ENCODE data around the gene ZRANB3.
A peak's percentile ranks its signal among the peaks of the same experiment; 100 is the strongest.
"Not testable (repeated sequence)": the region's sequence is repeated elsewhere in the genome, so short reads cannot be mapped to it uniquely, and the experiment has no call there.

The ZRANB3 gene

GRCh38 chr2:135124924-135125886 is 405.8 kb downstream of the ZRANB3 start:
- peak; percentile 23 for DNase-seq (ENCODE audit: low read depth)

DNA sequence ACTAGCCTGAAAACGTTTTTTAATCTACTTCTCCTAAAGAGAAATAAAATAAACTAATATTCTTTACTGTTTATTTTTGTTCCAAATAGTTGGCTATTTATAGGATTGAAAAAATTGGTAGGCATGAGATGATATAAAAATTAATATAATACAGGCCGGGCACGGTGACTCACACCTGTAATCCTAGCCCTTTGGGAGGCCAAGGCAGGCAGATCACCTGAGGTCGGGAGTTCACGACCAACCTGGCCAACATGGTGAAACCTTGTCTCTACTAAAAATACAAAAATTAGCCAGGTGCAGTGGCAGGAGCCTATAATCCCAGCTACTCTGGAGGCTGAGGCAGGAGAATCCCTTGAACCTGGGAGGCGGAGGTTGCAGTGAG is 409.4 kb downstream of the ZRANB3 start:
- not testable (repeated sequence) for DNase-seq (ENCODE audit: low read depth)

DNA sequence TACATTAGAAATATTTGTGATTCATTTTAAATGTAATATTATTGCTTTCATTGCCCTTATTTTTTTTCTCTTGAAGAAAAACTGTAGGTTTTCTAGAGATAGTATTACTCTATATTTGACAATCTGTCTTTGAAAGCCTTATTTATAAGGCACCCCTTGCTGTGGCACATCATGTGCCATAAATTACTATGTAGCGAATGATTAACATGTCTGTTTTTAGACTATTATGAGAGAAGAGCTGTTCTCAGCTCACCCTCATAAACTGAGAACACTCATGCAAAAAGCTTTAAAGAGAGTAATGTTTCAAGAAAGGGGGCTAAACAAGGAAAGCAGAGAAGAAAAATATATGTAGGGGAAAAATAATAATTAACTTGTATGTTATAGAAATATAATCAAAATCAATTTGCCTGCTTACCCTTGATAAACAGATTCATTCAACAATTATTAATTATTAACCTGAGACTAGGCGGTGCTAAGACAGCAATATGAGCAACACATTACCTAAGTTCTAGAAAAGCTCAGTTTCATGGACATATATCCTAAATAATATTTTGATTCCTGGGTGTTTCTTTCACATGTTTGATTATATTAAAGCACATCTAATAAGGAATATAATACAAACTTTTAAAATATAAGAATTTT is 409.9 kb downstream of the ZRANB3 start:
- no peak for DNase-seq (ENCODE audit: low read depth)

GRCh38 chr2:135119582-135119981 is 411.4 kb downstream of the ZRANB3 start:
- no peak for DNase-seq (ENCODE audit: low read depth)

DNA sequence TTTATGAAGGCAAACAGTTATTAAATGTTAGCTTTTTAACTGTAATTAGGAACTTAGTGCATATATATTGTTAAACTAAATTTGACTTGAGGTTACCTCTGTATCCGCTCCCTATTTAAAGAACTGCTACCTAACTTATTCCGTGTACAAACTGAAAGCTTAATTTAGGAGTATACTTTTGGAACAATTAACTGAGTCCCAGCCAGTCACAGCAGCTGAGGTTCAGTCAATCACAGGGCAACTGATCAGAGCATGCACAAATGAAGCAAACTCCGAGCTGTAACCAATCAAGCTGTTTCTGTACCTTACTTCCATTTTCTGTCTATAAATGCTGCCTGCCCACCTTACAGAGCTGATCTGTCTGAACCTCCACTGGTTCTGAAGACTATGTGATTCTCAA is 417.7 kb downstream of the ZRANB3 start:
- DNase-seq (ENCODE audit: low read depth): no peak

DNA sequence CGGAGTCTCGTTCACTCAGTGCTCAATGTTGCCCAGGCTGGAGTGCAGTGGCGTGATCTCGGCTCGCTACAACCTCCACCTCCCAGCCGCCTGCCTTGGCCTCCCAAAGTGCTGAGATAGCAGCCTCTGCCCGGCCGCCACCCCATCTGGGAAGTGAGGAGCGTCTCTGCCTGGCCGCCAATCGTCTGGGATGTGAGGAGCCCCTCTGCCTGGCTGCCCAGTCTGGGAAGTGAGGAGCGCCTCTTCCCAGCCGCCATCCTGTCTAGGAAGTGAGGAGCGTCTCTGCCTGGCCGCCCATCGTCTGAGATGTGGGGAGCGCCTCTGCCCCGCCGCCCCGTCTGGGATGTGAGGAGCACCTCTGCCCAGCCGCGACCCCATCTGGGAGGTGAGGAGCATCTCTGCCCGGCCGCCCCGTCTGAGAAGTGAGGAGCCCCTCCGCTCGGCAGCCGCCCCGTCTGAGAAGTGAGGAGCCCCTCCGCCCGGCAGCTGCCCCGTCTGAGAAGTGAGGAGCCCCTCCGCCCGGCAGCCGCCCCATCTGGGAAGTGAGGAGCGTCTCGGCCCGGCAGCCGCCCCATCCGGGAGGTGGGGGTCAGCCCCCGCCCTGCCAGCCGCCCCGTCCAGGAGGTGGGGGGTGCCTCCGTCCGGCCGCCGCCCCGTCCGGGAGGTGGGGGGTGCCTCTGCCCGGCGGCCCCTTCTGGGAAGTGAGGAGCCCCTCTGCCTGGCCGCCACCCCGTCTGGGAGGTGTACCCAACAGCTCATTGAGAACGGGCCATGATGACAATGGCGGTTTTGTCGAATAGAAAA is 425.3 kb downstream of the ZRANB3 start:
- not testable (repeated sequence) for DNase-seq (ENCODE audit: low read depth)

GRCh38 chr2:135103843-135104242 is 427.2 kb downstream of the ZRANB3 start:
- DNase-seq (ENCODE audit: low read depth): no peak

- no peak for DNase-seq (ENCODE audit: low read depth)
Measured at GRCh38 chr2:135099802-135100483, 431.1 kb downstream of the ZRANB3 start.

DNA sequence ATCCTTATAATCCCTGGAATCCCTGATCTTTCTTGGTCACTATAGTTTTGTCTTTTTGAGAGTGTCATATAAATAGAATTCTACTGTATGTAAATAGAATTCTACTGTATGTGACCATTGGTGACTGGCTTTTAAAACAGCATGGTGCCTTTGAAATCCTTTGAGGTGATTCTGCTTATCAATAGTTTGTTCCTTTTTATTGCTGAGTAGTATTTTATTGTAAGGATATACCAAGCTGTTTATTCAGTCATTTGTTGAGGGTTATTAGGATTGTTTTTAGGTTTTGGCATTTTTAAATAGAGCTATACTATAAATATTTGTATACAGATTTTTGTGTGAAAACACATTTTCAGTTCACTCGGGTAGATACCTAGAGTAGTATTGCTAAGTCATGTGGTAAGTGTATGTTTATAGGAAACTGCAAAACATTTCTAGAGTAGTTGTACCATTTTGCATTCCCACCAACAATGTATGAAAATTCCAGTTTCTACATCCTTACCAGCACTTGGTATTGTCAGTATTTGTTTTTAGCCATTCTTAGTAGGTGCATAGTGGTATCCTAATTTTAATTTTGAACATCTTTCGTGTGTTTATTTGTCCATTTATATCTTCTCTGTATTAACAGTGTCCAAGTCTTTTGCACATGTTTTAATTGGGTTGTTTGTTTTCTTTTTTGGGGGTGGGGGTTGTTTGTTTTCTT is 433.3 kb downstream of the ZRANB3 start:
- DNase-seq (ENCODE audit: low read depth): no peak

DNA sequence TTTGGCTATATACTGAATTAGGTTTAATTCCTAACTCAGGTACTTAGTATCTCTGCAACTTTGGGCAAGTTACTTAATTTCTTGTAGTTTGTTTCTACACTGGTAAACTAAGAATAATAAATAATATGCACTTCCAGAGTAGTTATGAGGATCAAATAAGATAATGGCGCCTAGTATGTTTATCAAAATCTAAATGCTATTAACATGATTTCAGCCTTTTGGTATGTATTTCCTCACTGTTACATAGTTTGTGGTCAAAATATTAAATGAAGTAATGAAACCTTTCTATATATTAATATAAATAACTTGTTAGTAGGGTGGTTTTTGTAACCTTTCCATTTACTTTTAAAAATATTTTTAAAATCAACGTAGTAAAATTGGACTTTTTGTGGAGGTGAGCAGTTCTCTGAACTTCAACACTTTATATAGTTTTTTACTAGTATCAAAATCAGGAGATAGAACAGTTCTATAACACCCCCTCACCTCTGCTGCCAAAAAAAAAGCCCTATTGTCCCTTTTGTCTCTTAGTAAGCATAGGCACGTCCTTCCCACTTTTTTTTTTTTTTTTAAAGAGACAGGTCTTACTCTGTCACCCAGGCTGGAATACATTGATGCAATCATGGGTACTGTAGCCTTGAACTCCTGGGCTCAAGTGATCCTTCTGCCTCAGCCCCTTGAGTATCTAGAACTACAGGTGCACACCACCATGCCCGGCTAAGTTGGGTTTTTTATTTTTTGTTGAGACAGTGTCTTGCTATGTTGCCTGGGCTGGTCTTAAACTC is 434.2 kb downstream of the ZRANB3 start:
- DNase-seq (ENCODE audit: low read depth): no peak

DNA sequence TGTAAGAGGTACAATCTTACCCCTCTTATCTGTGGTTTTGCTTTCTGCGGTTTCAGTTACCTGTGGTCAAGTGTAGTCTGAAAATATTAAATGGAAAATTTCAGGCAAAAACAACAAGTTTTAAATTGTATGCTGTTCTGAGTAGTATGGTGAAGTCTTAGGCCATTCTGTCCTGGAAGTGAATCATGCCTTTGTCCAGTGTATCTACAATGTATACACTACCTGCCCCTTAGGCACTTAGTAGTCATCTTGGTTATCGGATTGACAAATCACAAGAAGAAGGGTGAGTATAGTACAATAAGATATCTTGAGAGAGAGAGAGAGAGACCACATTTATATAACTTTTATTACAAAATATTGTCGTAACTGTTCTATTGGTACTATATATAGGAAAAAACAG is 435.4 kb downstream of the ZRANB3 start:
- no peak for DNase-seq (ENCODE audit: low read depth)

DNA sequence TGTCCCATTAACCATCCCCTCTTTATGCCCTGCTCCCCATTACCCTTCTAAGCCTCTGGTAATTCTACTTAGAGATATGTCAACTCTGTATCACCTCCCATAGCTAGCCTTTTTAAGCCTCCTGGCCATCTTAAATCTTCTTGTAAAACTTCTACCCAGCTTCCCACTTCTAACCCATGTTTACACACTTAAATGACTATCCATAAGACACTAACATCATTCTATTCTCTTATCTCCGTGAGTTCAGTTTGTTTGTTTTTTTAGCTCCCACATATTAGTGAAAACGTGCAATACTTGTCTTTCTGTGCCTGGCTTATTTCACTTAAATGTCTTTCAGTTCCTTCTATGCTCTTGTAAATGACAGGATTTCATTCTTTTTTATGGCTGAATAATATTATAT is 436.5 kb downstream of the ZRANB3 start:
- no peak for DNase-seq (ENCODE audit: low read depth)

DNA sequence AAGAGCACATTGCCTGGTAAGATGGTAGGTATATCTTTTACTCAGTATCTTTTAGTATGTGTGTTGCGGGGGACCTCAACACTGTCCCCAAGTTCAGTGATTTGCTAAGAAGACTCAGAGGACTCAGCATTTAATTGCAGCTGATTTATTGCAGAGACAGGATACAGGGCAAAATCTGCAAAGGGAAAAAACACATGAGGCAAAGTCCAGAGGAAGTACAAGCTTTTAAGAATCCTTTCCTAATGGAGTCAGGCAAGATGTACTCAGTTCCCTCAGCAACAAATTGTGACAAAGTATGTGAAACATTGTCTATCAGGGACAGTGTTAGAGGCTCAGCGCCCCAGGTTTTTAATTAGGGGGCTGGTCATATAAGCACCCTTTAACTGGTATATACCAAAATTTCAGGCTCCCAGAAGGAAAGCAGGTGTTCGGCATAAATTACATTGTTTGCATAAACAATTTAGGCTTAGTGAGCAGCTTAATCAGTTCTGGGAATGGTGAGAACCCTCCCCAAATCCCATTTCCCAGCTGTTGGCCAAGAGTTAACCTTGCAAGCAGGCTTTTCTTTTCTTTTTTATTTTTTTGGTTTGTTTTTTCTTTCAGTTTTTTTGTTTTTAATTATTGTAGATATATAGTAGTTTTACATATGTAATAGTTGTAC is 437.2 kb downstream of the ZRANB3 start:
- no peak for DNase-seq (ENCODE audit: low read depth)

DNA sequence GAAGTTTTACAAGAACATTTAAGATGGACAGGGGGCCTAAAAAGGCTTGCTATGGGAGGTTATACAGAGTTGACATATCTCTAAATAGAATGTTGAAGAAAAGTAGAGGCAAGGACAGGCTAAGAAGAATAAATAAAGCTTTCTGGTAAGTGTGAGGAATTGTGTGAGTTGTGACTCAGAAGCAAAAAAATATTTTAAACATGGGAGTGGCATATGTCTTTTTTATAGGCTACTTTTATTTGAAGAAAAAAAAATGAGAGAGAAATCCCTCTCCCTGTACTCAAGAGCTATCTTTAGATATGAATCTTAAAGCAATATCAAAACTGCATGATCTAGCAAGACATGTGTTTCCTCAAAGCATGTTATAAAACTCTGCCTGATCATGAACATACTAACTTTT is 437.8 kb downstream of the ZRANB3 start:
- DNase-seq (ENCODE audit: low read depth): no peak

DNA sequence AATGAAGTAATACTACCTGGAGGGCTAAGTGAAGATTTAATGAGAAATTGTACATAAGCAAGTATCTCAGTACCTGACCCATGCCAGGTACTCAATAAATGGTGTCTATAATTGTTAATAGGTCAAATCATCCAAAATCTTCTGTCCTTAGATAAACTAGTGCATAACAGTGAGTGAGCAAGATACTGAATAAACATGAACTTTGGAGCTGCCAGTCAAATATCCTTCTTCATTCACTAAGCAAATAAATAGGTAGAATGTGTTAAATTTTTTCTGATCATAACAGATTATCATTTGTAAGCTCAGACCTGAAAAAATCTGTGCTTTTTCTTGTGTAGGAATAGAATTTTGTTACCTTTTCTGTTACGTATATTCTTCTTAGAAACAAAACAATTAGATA is 439.3 kb downstream of the ZRANB3 start:
- DNase-seq (ENCODE audit: low read depth): no peak

- not testable (repeated sequence) for DNase-seq (ENCODE audit: low read depth)
Measured at GRCh38 chr2:135089597-135089996, 441.4 kb downstream of the ZRANB3 start.

All from fibroblast of the conjunctiva (primary cell).